Upper lobe of left lung (tissue), 4 donors: ENCODE measurements around the gene KIF14.

Source experiments
- CTCF ChIP-seq, 6 experiments: fragments of 450-650 bp in 4 of 6; fragments of 200-600 bp in 2 of 6; sonication (generic) in 2 of 6; IDR thresholded peaks; one replicate each; pipeline ENCODE4 v1.5.1; 2016 to 2019; ENCODE audit warnings: antibody characterized with exemption in 6 of 6
- EP300 ChIP-seq, 4 donors: sonication (generic); formaldehyde crosslinking; IDR thresholded peaks; one replicate each; pipeline ENCODE4 v1.5.1; 2017; ENCODE audit warnings: antibody characterized with exemption in 4 of 4, control low read depth in 2 of 4
- POLR2A ChIP-seq, 4 donors: fragments of 450-650 bp; IDR thresholded peaks; one replicate each; pipeline ENCODE4 v1.5.1; 2016 to 2017; ENCODE audit warnings: antibody characterized with exemption in 4 of 4, mild to moderate bottlenecking in 2 of 4

DNA sequence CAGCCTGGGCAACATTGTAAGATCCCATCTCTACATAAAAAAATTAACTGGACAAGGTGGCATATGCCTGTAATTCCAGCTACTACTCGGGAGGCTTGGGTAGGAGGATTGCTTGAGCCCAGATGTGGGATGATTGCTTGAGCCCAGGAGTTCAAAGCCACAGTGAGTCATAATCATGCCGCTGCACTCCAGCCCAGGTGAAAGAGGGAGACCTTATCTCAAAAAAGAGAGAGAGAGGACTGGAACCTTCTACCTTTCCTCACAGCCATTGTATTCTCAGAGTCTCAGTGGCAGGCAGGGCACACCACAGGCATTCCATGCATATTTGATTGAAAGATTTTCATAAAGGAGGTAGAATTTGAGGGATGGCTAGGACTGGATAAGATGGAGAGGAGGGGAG is 78.4 kb downstream of the KIF14 start:
- TF ChIP-seq CTCF (IDR thresholded peaks at IDR 0.05) (no peak), EP300 (IDR thresholded peaks at IDR 0.05) (no peak), POLR2A (IDR thresholded peaks at IDR 0.05) (no peak)
